ENCODE results near the gene ERCC3. TPM values are rescaled to one million over a fixed set of nuclear protein-coding genes. Genes with fewer than 3 reads are reported as not detected.

Gene ERCC3
- total and polyA plus RNA-seq, 2 donors (not counting 1 experiment from before 2014, with no cell fraction given) = 37.7 to 38.2 TPM

- Histone ChIP-seq H4K20me1 (ENCODE audit: control insufficient read depth, extremely low read depth, insufficient read depth, low read length) (no peaks in the 10 kb centered on the region), H3K79me2 (ENCODE audit: control insufficient read depth, insufficient read depth, low read length) (no peaks in the 10 kb centered on the region), H2AFZ (ENCODE audit: low read length) (no peak overlapping the region), H3K27ac (ENCODE audit: insufficient read depth, low read length) (no peak overlapping the region), H3K4me1 (ENCODE audit: control insufficient read depth, extremely low read depth, insufficient read depth, low read length) (no peaks in the 10 kb centered on the region), H3K9me3 (ENCODE audit: control insufficient read depth, insufficient read depth, low read depth, low read length) (no peaks in the 10 kb centered on the region), H3K4me3 (replicated peaks in 1 of 4; ENCODE audit: control extremely low read depth in 1 of 4, insufficient read depth in 1 of 4, low read depth in 3 of 4, low read length in 4 of 4) (no peak overlapping the region), H3K27me3 (ENCODE audit: control insufficient read depth, insufficient read depth, low read length) (no peaks in the 10 kb centered on the region), H3K36me3 (ENCODE audit: control insufficient read depth, insufficient read depth, low read length) (peaks cover 4% of the 10 kb centered on the region), H3K9ac (ENCODE audit: insufficient read depth, low read length) (no peak overlapping the region), H3K4me2 (ENCODE audit: extremely low read depth, insufficient read depth, low read length) (no peak overlapping the region)
- peak; percentile 28 to 94 for DNase-seq (ENCODE audit: low read depth in 2 of 2)
- no peak for TF ChIP-seq EZH2 (IDR thresholded peaks at IDR 0.05; ENCODE audit: low read length, missing control alignments)
- no peak for TF ChIP-seq CTCF (conservative IDR thresholded peaks at IDR 0.05 in 1 of 2, IDR thresholded peaks at IDR 0.05 in 1 of 2; ENCODE audit: low read depth in 1 of 2, low read length in 2 of 2)
Measured at GRCh38 chr2:127261804-127262406, 32.0 kb downstream of the ERCC3 start.

DNA sequence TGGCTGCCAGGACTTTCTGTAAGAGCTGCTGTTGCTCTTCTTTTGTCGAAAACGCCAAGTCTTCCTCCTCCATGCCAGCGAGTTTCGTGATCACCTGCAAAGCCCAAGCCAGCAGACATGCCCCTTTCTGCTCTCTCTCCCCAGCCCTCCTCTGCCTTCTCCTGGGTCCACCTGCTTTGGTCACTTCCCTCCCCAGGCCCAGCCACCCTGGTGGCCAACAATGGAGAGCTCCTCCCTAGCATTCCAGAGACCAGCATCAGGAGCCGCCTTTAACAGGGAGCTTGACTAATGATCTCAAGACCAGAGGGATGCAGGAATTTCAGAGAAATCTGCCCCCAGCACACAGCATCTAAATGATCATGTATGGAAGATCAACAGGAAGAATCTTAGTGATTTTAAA is 34.6 kb downstream of the ERCC3 start:
- TF ChIP-seq CTCF (conservative IDR thresholded peaks at IDR 0.05 in 1 of 2, IDR thresholded peaks at IDR 0.05 in 1 of 2; ENCODE audit: low read depth in 1 of 2, low read length in 2 of 2) (no peak), EZH2 (IDR thresholded peaks at IDR 0.05; ENCODE audit: low read length, missing control alignments) (no peak)
- Histone ChIP-seq H3K4me3 (replicated peaks in 1 of 4; ENCODE audit: control extremely low read depth in 1 of 4, insufficient read depth in 1 of 4, low read depth in 3 of 4, low read length in 4 of 4) (no peak overlapping the region), H3K27me3 (ENCODE audit: control insufficient read depth, insufficient read depth, low read length) (no peaks in the 10 kb centered on the region), H2AFZ (ENCODE audit: low read length) (no peak overlapping the region), H3K27ac (ENCODE audit: insufficient read depth, low read length) (no peak overlapping the region), H3K4me2 (ENCODE audit: extremely low read depth, insufficient read depth, low read length) (no peak overlapping the region), H3K9me3 (ENCODE audit: control insufficient read depth, insufficient read depth, low read depth, low read length) (no peaks in the 10 kb centered on the region), H3K79me2 (ENCODE audit: control insufficient read depth, insufficient read depth, low read length) (no peaks in the 10 kb centered on the region), H3K36me3 (ENCODE audit: control insufficient read depth, insufficient read depth, low read length) (peaks cover 6% of the 10 kb centered on the region), H3K9ac (ENCODE audit: insufficient read depth, low read length) (no peak overlapping the region), H4K20me1 (ENCODE audit: control insufficient read depth, extremely low read depth, insufficient read depth, low read length) (no peaks in the 10 kb centered on the region), H3K4me1 (ENCODE audit: control insufficient read depth, extremely low read depth, insufficient read depth, low read length) (no peaks in the 10 kb centered on the region)
- DNase-seq (ENCODE audit: low read depth in 2 of 2) = no peak

GRCh38 chr2:127256866-127257265 is 37.1 kb downstream of the ERCC3 start:
- Histone ChIP-seq H3K79me2 (ENCODE audit: control insufficient read depth, insufficient read depth, low read length) (no peaks in the 10 kb centered on the region), H3K9ac (ENCODE audit: insufficient read depth, low read length) (no peak overlapping the region), H3K4me3 (replicated peaks in 1 of 4; ENCODE audit: control extremely low read depth in 1 of 4, insufficient read depth in 1 of 4, low read depth in 3 of 4, low read length in 4 of 4) (no peak overlapping the region), H3K36me3 (ENCODE audit: control insufficient read depth, insufficient read depth, low read length) (peaks cover 6% of the 10 kb centered on the region), H3K27ac (ENCODE audit: insufficient read depth, low read length) (no peak overlapping the region), H2AFZ (ENCODE audit: low read length) (no peak overlapping the region), H3K9me3 (ENCODE audit: control insufficient read depth, insufficient read depth, low read depth, low read length) (no peaks in the 10 kb centered on the region), H3K4me1 (ENCODE audit: control insufficient read depth, extremely low read depth, insufficient read depth, low read length) (no peaks in the 10 kb centered on the region), H3K27me3 (ENCODE audit: control insufficient read depth, insufficient read depth, low read length) (no peaks in the 10 kb centered on the region), H4K20me1 (ENCODE audit: control insufficient read depth, extremely low read depth, insufficient read depth, low read length) (no peaks in the 10 kb centered on the region), H3K4me2 (ENCODE audit: extremely low read depth, insufficient read depth, low read length) (no peak overlapping the region)
- TF ChIP-seq EZH2 (IDR thresholded peaks at IDR 0.05; ENCODE audit: low read length, missing control alignments) = no peak
- no peak for TF ChIP-seq CTCF (conservative IDR thresholded peaks at IDR 0.05 in 1 of 2, IDR thresholded peaks at IDR 0.05 in 1 of 2; ENCODE audit: low read depth in 1 of 2, low read length in 2 of 2)
- DNase-seq (ENCODE audit: low read depth in 2 of 2) = no peak
